ENCODE results near the gene RAB11FIP3.

RAB11FIP3 gene

GRCh38 chr16:555528-556473, 130.4 kb downstream of the RAB11FIP3 start:
- no peak for DNase-seq (ENCODE audit: low read depth)

DNA sequence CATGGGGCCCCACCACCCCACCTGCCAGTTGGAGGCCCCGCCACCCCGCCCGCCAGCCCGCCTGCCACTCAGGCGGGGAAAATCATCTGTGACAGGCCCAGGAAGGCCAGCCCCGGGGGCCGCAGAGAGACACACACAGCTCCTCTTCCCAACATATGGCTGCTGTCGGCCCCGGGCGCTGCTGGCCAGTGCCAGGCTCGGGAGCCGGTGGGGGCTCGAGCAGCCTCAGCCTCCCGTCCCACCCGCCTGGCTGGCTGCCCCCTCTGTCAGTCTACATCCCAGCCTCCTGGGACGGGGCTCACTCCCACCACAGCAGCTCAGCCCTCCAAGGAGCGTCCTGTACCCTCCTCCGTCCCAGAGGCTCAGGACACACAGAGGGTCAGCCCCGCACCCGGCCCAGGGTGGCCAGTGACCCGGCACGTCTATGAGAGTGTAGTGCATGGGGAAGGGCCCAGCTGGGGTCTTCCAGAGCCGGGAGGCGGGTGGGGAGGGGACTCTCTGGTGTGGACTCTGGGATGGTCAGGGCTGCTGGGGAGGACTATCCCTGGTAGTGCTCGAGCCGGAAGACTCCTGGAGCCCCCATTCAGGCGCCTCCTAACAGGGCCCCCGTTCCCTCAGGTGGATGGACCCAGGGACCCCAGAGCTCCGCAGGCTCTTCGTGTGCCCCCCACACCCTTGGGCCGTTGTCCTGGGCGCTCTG, 131.2 kb downstream of the RAB11FIP3 start:
- H3K4me3 ChIP-seq (ENCODE audit: control insufficient read depth, low read depth, low read length): no peak overlapping the region
- TF ChIP-seq, protein P1, sequence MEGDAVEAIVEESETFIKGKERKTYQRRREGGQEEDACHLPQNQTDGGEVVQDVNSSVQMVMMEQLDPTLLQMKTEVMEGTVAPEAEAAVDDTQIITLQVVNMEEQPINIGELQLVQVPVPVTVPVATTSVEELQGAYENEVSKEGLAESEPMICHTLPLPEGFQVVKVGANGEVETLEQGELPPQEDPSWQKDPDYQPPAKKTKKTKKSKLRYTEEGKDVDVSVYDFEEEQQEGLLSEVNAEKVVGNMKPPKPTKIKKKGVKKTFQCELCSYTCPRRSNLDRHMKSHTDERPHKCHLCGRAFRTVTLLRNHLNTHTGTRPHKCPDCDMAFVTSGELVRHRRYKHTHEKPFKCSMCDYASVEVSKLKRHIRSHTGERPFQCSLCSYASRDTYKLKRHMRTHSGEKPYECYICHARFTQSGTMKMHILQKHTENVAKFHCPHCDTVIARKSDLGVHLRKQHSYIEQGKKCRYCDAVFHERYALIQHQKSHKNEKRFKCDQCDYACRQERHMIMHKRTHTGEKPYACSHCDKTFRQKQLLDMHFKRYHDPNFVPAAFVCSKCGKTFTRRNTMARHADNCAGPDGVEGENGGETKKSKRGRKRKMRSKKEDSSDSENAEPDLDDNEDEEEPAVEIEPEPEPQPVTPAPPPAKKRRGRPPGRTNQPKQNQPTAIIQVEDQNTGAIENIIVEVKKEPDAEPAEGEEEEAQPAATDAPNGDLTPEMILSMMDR (conservative IDR thresholded peaks at IDR 0.05; ENCODE audit: control insufficient read depth, insufficient read depth, low read depth, low read length): no peak
- DNase-seq (ENCODE audit: low read depth): no peak

More at GRCh38 chr16:555528-556473, 130.4 kb downstream of the RAB11FIP3 start:
- TF ChIP-seq, protein P1 (conservative IDR thresholded peaks at IDR 0.05; ENCODE audit: control insufficient read depth, insufficient read depth, low read depth, low read length): no peak
- H3K4me3 ChIP-seq (ENCODE audit: control insufficient read depth, low read depth, low read length): no peak overlapping the region

GRCh38 chr16:557463-558297, 132.2 kb downstream of the RAB11FIP3 start:
- no peak for DNase-seq (ENCODE audit: low read depth)
- no peak overlapping the region for H3K4me3 ChIP-seq (ENCODE audit: control insufficient read depth, low read depth, low read length)
- TF ChIP-seq, protein P1 (conservative IDR thresholded peaks at IDR 0.05; ENCODE audit: control insufficient read depth, insufficient read depth, low read depth, low read length): no peak

- DNase-seq (ENCODE audit: low read depth): no peak
- H3K4me3 ChIP-seq (ENCODE audit: control insufficient read depth, low read depth, low read length): no peak overlapping the region
- TF ChIP-seq, protein P1 (conservative IDR thresholded peaks at IDR 0.05; ENCODE audit: control insufficient read depth, insufficient read depth, low read depth, low read length): no peak
Measured at GRCh38 chr16:558298-559020, 133.0 kb downstream of the RAB11FIP3 start.

- no peak overlapping the region for H3K4me3 ChIP-seq (ENCODE audit: control insufficient read depth, low read depth, low read length)
- TF ChIP-seq, protein P1 (conservative IDR thresholded peaks at IDR 0.05; ENCODE audit: control insufficient read depth, insufficient read depth, low read depth, low read length): no peak
- DNase-seq (ENCODE audit: low read depth): no peak
Measured at GRCh38 chr16:559021-559380, 133.6 kb downstream of the RAB11FIP3 start.

Data from fibroblast of mammary gland (primary cell).